ENCODE data around the gene IQGAP2.

The IQGAP2 gene

DNA sequence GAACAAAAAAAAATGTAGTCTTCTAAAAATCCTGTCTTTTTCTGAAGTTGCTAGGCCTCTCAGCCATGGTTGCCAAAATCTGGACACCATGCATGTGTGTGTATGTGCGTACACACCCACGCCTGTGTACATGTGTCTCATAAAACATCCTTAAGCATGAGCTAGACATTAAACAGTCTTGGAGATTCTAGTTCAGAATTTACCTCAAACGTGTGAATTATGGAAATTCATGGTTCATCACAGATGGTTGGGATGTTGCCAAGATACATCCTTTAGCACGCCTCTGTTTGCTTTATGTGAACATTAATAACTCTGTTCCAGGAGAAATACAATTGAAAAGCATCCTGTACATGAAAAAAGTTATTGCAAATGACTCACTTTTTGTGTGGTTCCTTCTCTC lies 167.1 kb downstream of the IQGAP2 start:
- no peak for DNase-seq (ENCODE audit: low spot score)
- Histone ChIP-seq H3K4me1 (ENCODE audit: control insufficient read depth in 2 of 2, insufficient read depth in 1 of 2, low read depth in 1 of 2, low read length in 2 of 2) (no peaks in the 10 kb centered on the region), H2AFZ (ENCODE audit: low read length) (no peak overlapping the region), H2AK5ac (ENCODE audit: low read depth, low read length) (no peak overlapping the region), H3K14ac (ENCODE audit: low read length) (no peak overlapping the region), H3K36me3 (replicated peaks in 1 of 2; ENCODE audit: control insufficient read depth in 2 of 2, insufficient read depth in 2 of 2, low read length in 2 of 2) (peaks cover 0 to 3% of the 10 kb centered on the region in 2 donors), H2BK12ac (ENCODE audit: low read length) (no peak overlapping the region), H2BK15ac (ENCODE audit: low read length) (no peak overlapping the region), H3K23ac (ENCODE audit: low read depth, low read length, poor library complexity) (no peak overlapping the region), H2BK5ac (ENCODE audit: low read length) (no peak overlapping the region), H4K8ac (ENCODE audit: low read depth, low read length) (no peak overlapping the region), H3K4me3 (ENCODE audit: low read length in 2 of 2) (no peak overlapping the region), H3K9ac (ENCODE audit: low read depth, low read length, poor library complexity) (no peak overlapping the region), H3K27ac (replicated peaks; ENCODE audit: low read length) (no peak overlapping the region), H2BK120ac (ENCODE audit: low read depth, low read length) (no peak overlapping the region), H3K9me3 (replicated peaks in 1 of 2; ENCODE audit: control insufficient read depth in 2 of 2, insufficient read depth in 1 of 2, low read depth in 1 of 2, low read length in 2 of 2) (peaks cover 0 to under 1% of the 10 kb centered on the region in 2 donors), H4K91ac (ENCODE audit: low read depth, low read length, poor library complexity) (no peak overlapping the region), H3K4me2 (ENCODE audit: insufficient read depth, low read length, poor library complexity, severe bottlenecking) (no peak overlapping the region), H3K79me1 (ENCODE audit: low read depth, low read length) (no peaks in the 10 kb centered on the region), H3K4ac (ENCODE audit: low read length) (no peak overlapping the region), H3K18ac (ENCODE audit: low read length) (no peak overlapping the region), H3K27me3 (ENCODE audit: control insufficient read depth in 3 of 3, insufficient read depth in 3 of 3, low read depth in 1 of 3, low read length in 3 of 3) (no peaks in the 10 kb centered on the region)
- no CpG with 5 or more reads among the region's 4 CpGs for WGBS, 2 donors (ENCODE audit: extremely low coverage in 2 of 2, insufficient read length in 2 of 2, insufficient replicate concordance in 1 of 2)

DNA sequence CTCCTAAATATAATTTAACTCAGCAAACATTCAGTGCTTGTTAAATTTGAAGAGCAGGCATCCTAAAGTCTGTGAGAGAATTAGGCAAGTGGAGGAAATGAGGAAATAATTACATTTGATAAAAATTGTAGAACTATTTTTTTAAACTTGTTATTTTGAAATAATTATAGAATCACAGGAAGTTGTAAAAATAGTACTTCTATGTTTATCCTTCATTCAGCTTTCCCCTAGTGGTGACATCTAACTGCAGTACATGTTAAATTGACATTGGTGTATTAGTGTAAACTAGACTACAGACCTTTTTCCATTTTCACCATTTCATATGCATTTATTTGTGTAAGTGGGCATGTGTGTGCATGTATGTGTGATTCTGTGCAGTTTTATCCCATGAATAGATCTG lies 168.5 kb downstream of the IQGAP2 start:
- no peak overlapping the region for H3K4me2 ChIP-seq (ENCODE audit: insufficient read depth, low read length, poor library complexity, severe bottlenecking)
- H3K9me3 ChIP-seq (replicated peaks in 1 of 2; ENCODE audit: control insufficient read depth in 2 of 2, insufficient read depth in 1 of 2, low read depth in 1 of 2, low read length in 2 of 2) = peaks cover 0 to 1% of the 10 kb centered on the region in 2 donors
- no peak overlapping the region for H3K18ac ChIP-seq (ENCODE audit: low read length)
- DNase-seq (ENCODE audit: low spot score) = no peak
- no peak overlapping the region for H2BK5ac ChIP-seq (ENCODE audit: low read length)
- no peak overlapping the region for H2BK12ac ChIP-seq (ENCODE audit: low read length)
- no peak overlapping the region for H3K4ac ChIP-seq (ENCODE audit: low read length)
- H3K27ac ChIP-seq (replicated peaks; ENCODE audit: low read length) = no peak overlapping the region
- H2BK15ac ChIP-seq (ENCODE audit: low read length) = no peak overlapping the region
- H2AK5ac ChIP-seq (ENCODE audit: low read depth, low read length) = no peak overlapping the region
- H3K23ac ChIP-seq (ENCODE audit: low read depth, low read length, poor library complexity) = no peak overlapping the region
- H2BK120ac ChIP-seq (ENCODE audit: low read depth, low read length) = no peak overlapping the region
- no peak overlapping the region for H3K9ac ChIP-seq (ENCODE audit: low read depth, low read length, poor library complexity)
- H4K8ac ChIP-seq (ENCODE audit: low read depth, low read length) = no peak overlapping the region
- peaks cover 0 to 3% of the 10 kb centered on the region in 2 donors for H3K36me3 ChIP-seq (replicated peaks in 1 of 2; ENCODE audit: control insufficient read depth in 2 of 2, insufficient read depth in 2 of 2, low read length in 2 of 2)
- no peak overlapping the region for H4K91ac ChIP-seq (ENCODE audit: low read depth, low read length, poor library complexity)
- no peaks in the 10 kb centered on the region for H3K27me3 ChIP-seq (ENCODE audit: control insufficient read depth in 3 of 3, insufficient read depth in 3 of 3, low read depth in 1 of 3, low read length in 3 of 3)
- H3K14ac ChIP-seq (ENCODE audit: low read length) = no peak overlapping the region
- no peaks in the 10 kb centered on the region for H3K4me1 ChIP-seq (ENCODE audit: control insufficient read depth in 2 of 2, insufficient read depth in 1 of 2, low read depth in 1 of 2, low read length in 2 of 2)
- H2AFZ ChIP-seq (ENCODE audit: low read length) = no peak overlapping the region
- no peaks in the 10 kb centered on the region for H3K79me1 ChIP-seq (ENCODE audit: low read depth, low read length)
- H3K4me3 ChIP-seq (ENCODE audit: low read length in 2 of 2) = no peak overlapping the region

DNA sequence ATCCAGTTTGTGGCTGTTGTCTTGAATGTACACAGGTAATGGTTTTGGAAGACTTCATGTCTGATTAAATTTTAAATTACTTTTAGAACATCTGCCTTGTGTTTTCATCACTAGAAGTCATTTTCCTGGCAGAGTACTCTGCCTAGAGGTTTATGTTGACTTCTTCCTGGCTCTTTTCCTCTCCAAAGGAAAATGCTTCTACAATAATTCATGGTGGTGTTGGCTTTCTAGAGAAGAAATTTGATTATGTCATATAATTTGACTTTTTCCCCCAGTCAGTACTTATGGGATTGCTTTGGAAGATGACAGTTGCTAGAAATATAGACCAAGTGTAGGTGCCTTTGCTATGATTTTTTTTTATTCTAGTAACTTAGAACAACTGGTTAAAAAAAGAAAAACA lies 173.4 kb downstream of the IQGAP2 start:
- Histone ChIP-seq H2AK5ac (ENCODE audit: low read depth, low read length) (no peak overlapping the region), H3K9me3 (replicated peaks in 1 of 2; ENCODE audit: control insufficient read depth in 2 of 2, insufficient read depth in 1 of 2, low read depth in 1 of 2, low read length in 2 of 2) (peaks cover 0 to 1% of the 10 kb centered on the region in 2 donors), H3K14ac (ENCODE audit: low read length) (no peak overlapping the region), H2BK12ac (ENCODE audit: low read length) (no peak overlapping the region), H3K4me2 (ENCODE audit: insufficient read depth, low read length, poor library complexity, severe bottlenecking) (no peak overlapping the region), H3K4ac (ENCODE audit: low read length) (no peak overlapping the region), H3K27me3 (ENCODE audit: control insufficient read depth in 3 of 3, insufficient read depth in 3 of 3, low read depth in 1 of 3, low read length in 3 of 3) (no peaks in the 10 kb centered on the region), H4K91ac (ENCODE audit: low read depth, low read length, poor library complexity) (no peak overlapping the region), H2AFZ (ENCODE audit: low read length) (no peak overlapping the region), H3K23ac (ENCODE audit: low read depth, low read length, poor library complexity) (no peak overlapping the region), H3K18ac (ENCODE audit: low read length) (no peak overlapping the region), H3K4me3 (ENCODE audit: low read length in 2 of 2) (no peak overlapping the region), H2BK120ac (ENCODE audit: low read depth, low read length) (no peak overlapping the region), H4K8ac (ENCODE audit: low read depth, low read length) (no peak overlapping the region), H2BK5ac (ENCODE audit: low read length) (no peak overlapping the region), H3K4me1 (ENCODE audit: control insufficient read depth in 2 of 2, insufficient read depth in 1 of 2, low read depth in 1 of 2, low read length in 2 of 2) (no peaks in the 10 kb centered on the region), H3K27ac (replicated peaks; ENCODE audit: low read length) (no peak overlapping the region), H3K36me3 (replicated peaks in 1 of 2; ENCODE audit: control insufficient read depth in 2 of 2, insufficient read depth in 2 of 2, low read length in 2 of 2) (peaks cover 0 to 3% of the 10 kb centered on the region in 2 donors), H2BK15ac (ENCODE audit: low read length) (no peak overlapping the region), H3K9ac (ENCODE audit: low read depth, low read length, poor library complexity) (no peak overlapping the region), H3K79me1 (ENCODE audit: low read depth, low read length) (no peaks in the 10 kb centered on the region)
- DNase-seq (ENCODE audit: low spot score) = no peak

DNA sequence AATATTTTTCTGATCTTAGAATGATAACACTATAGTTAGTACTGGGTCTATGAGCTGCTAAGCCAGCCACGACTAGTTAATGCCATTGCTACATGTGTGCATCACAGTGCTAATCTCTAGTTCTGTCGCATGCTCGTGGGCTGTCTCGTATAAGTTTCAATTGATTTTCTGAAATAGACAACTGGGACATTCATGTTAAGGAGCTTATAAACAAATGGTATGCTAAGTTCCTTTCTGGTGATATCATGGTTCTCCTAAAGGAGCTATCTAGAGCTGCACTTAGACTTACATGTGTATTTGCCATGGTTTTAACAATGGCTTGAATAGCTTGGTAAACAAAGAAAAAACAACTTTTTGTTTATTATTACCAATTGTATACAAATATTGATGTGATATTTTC lies 173.9 kb downstream of the IQGAP2 start:
- Histone ChIP-seq H3K14ac (ENCODE audit: low read length) (no peak overlapping the region), H3K9ac (ENCODE audit: low read depth, low read length, poor library complexity) (no peak overlapping the region), H3K27me3 (ENCODE audit: control insufficient read depth in 3 of 3, insufficient read depth in 3 of 3, low read depth in 1 of 3, low read length in 3 of 3) (no peaks in the 10 kb centered on the region), H2BK120ac (ENCODE audit: low read depth, low read length) (no peak overlapping the region), H3K4me2 (ENCODE audit: insufficient read depth, low read length, poor library complexity, severe bottlenecking) (no peak overlapping the region), H2BK12ac (ENCODE audit: low read length) (no peak overlapping the region), H3K4ac (ENCODE audit: low read length) (no peak overlapping the region), H3K4me3 (ENCODE audit: low read length in 2 of 2) (no peak overlapping the region), H2BK15ac (ENCODE audit: low read length) (no peak overlapping the region), H3K4me1 (ENCODE audit: control insufficient read depth in 2 of 2, insufficient read depth in 1 of 2, low read depth in 1 of 2, low read length in 2 of 2) (no peaks in the 10 kb centered on the region), H4K91ac (ENCODE audit: low read depth, low read length, poor library complexity) (no peak overlapping the region), H2BK5ac (ENCODE audit: low read length) (no peak overlapping the region), H2AK5ac (ENCODE audit: low read depth, low read length) (no peak overlapping the region), H3K36me3 (replicated peaks in 1 of 2; ENCODE audit: control insufficient read depth in 2 of 2, insufficient read depth in 2 of 2, low read length in 2 of 2) (peaks cover 0 to 3% of the 10 kb centered on the region in 2 donors), H3K9me3 (replicated peaks in 1 of 2; ENCODE audit: control insufficient read depth in 2 of 2, insufficient read depth in 1 of 2, low read depth in 1 of 2, low read length in 2 of 2) (peaks cover 0 to 1% of the 10 kb centered on the region in 2 donors), H4K8ac (ENCODE audit: low read depth, low read length) (no peak overlapping the region), H3K27ac (replicated peaks; ENCODE audit: low read length) (no peak overlapping the region), H3K23ac (ENCODE audit: low read depth, low read length, poor library complexity) (no peak overlapping the region), H3K18ac (ENCODE audit: low read length) (no peak overlapping the region), H2AFZ (ENCODE audit: low read length) (no peak overlapping the region), H3K79me1 (ENCODE audit: low read depth, low read length) (no peaks in the 10 kb centered on the region)
- no peak for DNase-seq (ENCODE audit: low spot score)
- WGBS, 2 donors (ENCODE audit: extremely low coverage in 2 of 2, insufficient read length in 2 of 2, insufficient replicate concordance in 1 of 2) = no CpG with 5 or more reads among the region's 4 CpGs

All from neuronal stem cell (in vitro differentiated cells).